HG03439 (cell line): ENCODE measurements around the gene PITPNC1.
"Not testable (repeated sequence)": the region's sequence is repeated elsewhere in the genome, so short reads cannot be mapped to it uniquely, and the experiment has no call there.

Experiments
- ATAC-seq: cut with Tn5 transposase; IDR thresholded peaks from one replicate; pipeline ENCODE4 v1.9.1; 2021; ENCODE audit warnings: mild to moderate bottlenecking, moderate library complexity; ENCODE audit not compliant: unreplicated experiment

Gene PITPNC1

DNA sequence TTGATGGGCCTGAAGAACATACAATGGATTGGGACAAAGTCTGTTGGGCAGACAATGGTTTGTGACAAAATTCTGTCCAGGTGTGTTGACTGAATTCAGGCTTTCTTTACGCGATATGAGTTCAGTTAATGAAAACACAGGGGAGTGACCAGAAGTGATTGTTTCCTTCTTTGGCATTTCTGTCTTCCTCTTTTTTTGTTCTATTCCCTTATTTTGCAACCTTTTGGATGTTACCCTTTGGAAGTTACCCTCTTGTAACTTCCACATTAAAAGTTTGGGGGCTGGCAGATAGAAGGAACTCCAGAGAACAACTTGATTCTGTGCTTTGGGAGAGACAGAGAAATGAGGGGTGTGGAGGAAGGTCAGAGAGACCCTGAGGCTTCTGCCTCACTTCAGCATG, 126.7 kb downstream of the PITPNC1 start:
- ATAC-seq = no peak

DNA sequence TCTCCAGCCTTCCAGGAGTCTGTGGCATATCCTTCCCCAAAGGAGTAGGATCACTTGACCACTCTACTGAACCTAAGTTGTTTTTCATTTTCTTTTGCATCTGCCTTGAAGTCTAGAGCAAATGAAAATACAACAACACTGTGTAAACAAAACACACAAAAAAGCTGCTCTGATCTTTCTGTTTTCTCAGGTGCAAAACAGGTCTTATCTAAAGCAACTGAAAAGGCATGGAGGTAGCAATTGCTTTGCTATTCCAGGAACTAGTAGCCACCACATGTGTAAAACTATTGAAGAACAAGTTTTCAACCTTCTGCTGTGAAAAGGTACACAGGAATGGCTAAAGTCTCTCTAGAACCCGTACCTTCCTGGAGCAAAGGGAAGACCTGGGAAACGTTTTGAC, 127.1 kb downstream of the PITPNC1 start:
- ATAC-seq = no peak

DNA sequence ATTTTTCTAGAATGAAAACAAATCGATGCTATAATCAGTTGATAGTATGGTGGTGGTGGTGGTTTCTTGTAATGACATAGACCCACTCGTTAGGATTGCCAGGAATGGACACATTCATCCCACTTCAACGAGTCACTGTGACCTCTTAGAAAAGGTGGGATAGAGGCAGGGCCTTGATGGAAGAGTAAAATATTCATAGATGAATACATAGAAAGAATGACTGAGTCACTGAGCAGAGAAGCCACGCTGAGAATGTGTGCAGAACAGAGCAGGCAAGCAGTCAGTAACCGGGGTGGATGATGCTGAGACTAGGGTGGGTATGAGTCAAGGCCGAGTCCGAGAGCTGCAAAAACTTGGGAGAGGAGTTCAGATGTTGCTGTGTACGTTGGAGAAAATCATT, 129.9 kb downstream of the PITPNC1 start:
- ATAC-seq = no peak

DNA sequence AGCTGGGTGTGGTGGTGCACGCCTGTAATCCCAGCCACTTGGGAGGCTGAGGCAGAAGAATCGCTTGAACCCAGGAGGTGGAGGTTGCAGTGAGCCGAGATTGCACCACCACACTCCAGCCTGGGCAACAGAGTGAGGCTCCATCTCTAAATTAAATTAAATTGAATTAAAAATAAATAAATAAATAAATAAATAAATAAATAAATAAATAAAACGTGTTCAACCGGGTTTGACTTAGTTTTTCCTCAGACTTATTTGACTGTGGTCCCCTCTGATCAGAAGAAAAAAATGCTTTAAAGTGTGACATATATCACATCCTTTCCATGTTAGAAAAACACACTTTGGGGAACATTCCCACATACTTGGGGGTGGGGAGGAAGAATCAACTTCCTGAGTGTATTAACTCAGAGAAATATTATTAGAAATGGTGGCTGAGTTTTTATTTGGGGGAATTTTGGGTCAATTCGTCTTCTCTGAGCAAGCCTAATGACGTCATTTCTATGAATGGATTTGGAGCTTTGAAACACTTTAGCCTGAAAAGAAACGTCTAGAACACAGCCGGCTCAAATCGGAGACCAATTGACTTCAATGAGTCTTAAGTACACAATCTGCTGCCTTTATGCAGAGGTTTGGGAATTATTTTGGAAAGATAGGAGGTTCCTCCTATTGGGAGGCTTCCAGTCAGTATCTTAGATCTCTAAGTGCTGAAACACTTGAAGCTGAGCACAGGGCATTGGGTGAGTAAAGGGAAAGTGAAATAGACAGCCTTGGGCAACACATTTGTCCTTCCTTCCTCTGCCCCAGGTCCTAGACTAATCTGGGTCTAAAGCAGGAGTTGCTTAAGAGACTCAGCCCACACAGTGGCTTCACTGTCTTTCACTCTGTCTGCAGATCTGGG, 132.6 kb downstream of the PITPNC1 start:
- ATAC-seq = no peak

DNA sequence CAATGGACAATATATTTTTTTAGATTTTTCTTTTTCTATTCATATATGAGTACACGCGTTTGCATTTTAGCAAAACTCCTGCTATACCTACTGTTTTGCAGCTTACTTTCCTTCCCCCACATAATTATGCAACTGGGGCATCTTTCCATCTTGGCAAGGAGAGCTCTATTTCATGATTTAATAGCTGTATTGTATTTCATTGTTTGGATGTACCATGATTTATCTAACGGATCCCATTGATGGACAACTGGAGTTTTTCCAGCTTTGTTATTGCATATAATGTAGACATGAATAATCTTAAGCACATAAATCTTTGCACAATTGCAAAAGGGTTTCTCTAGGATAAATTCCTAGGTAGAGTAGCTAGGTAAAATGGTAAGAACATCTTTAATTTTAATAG, 133.9 kb downstream of the PITPNC1 start:
- no peak for ATAC-seq

DNA sequence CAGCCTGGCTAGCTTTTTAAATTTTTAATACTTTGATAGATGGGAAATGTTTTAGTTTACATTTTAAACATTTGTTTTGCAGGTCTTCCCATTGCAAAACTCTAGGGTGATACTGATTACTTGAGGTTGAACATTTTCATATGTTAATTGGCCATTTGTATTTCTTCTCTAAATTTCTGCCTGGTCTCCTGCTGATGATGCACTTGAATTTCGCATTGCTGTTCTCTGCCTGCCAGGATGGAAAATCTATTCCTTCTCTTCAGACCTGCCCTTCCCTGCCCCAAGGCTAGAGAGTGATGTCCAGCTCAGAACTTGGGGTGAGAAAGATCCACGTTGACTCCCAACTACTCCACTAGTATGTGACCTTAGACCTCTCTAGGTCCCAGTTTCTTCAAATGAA, 134.7 kb downstream of the PITPNC1 start:
- ATAC-seq = no peak

DNA sequence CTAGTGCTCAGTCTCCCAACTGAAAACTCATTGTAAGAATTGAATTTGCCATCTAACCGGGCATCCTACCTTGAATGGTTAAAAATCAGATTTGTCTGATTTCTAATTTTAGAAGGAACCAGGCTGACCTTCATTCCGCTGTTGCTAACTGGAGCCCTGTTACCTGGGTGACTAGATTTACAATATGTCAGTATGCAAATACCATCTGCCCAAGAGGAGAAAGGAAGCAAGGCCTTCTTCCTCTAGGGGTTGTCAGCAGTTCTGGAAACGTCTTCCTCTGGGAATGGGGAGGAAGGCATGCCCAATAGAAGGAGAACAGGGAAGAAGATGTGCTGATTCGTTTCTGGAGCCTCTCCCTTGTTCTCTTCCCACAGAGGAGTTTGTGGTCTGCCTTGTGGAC, 137.9 kb downstream of the PITPNC1 start:
- ATAC-seq = no peak

DNA sequence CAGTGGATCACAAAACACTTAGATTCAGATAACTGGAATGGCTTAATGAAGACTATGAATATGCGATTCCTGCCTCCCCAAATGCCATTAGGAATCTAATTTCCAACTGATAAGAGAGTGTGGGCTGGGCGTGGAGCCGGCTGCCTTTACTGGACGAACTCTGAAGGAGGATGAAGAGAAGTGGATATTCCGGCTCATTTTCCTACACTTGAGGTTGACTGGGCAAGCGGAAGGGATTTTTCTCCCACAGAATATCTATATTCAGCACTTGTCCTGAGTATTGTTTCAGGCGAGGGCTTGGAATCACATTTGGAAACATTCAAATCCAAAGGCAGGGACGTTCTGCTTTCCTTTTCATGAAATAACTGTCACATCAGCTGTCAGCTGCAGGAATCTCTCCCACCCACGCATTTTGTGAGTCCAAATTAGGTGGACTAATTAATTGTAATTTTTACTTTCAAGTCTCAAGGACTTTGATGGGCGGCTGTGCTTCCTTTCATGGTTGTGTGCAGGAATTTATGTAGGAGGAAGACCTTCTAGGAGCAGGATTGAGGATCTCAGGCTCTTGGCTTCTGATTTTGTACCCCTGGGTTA, 138.5 kb downstream of the PITPNC1 start:
- no peak for ATAC-seq

DNA sequence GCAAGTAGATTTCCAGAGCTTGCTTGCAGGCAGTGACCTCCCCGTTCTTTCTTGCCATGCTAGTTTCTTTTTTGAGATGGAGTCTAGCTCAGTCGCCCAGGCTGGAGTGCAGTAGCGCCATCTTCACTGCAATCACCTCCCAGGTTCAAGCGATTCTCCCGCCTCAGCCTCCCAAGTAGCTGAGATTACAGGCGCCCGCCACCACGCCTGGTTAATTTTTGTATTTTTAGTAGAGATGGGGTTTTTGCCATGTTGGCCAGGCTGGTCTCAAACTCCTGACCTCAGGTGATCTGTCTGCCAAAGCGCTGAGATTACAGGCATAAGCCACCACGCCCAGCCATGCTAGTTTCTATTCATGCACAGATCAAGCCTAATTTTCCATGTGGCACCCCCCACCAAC, 139.5 kb downstream of the PITPNC1 start:
- not testable (repeated sequence) for ATAC-seq

DNA sequence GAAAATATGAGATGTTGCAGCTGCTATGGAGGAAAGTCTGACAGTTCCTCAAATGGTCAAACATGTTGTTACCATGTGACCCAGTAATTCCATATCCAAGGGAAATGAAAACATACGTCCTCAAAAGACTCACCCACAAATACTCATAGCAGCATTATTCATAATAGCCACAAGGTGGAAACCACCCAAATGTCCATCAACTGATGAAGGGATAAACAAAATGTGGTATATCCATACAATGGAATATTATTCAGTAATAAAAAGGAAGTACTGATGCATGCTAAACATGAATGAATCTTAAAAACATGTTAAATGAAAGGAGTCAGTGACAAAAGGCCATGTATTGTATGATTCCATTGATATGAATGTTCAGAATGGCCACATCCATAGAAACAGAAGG, 140.2 kb downstream of the PITPNC1 start:
- ATAC-seq = no peak

DNA sequence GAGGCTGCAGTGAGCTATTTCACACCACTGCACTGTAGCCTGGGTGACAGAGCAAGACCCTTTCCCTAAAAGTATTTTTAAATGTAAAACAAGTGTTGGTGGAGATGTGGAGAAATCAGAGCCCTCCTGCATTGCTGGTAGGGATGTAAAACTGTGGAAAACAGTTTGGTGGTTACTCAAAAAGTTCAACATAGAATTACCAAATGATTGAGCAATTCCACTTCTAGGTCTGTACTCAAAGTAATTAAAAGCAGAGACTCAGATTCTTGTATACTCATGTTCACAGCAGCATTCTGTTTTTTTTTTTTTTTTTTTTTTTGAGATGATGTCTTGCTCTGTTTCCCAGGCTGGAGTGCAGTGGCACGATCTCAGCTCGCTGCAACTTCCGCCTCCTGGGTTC, 141.8 kb downstream of the PITPNC1 start:
- ATAC-seq = no peak

DNA sequence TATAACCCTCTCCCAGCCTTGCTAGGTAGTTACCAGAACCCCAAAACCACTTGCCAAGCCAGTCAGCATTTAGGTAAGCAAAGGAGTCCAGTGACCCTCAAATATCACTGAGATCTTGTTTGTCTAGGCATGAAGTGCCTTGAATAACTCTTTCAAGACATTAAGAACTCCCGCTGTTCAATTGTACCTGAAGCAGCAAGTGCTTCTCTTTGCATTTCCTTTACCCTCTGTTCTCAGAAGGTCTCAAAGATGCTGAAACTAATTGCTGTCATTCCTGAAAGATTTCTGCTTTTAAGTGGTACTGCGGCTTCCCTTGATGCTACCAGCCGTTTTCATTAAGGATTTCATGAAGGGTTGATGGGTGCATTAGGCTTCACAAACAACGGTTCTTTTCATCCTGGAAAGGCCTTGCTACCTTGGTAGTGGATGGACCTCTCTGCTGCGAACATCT, 142.7 kb downstream of the PITPNC1 start:
- ATAC-seq = no peak

DNA sequence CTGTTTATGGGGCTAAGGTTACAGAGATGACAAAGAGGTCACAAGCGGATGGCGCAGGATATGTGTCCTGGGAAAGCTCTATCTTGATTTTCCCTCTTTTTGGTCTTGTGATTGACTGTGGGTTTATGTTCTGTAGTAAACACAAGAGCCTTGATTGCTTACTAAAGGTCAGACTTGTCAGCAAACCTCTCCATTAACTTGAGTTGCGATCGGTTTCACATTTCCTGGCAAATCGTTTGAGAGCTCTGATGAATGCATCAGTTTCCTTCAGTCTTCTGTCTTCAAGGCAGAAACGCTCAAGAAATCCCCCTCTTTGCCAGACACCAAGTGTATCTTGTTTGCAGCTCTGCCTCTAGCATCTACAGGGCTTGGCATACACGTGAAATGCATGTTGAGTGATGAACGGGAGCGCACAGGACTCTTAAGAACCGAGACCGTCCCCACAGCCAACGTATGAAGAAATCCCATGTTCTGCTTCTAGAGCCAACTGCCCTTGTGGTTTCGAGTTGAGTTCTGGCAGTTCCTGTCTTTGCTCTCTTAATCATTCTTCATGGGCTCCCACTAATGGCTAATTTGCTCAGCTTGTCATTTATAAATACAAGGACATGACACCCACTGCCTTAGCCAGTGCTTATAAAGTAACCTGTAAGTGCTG, 143.3 kb downstream of the PITPNC1 start:
- ATAC-seq = no peak

DNA sequence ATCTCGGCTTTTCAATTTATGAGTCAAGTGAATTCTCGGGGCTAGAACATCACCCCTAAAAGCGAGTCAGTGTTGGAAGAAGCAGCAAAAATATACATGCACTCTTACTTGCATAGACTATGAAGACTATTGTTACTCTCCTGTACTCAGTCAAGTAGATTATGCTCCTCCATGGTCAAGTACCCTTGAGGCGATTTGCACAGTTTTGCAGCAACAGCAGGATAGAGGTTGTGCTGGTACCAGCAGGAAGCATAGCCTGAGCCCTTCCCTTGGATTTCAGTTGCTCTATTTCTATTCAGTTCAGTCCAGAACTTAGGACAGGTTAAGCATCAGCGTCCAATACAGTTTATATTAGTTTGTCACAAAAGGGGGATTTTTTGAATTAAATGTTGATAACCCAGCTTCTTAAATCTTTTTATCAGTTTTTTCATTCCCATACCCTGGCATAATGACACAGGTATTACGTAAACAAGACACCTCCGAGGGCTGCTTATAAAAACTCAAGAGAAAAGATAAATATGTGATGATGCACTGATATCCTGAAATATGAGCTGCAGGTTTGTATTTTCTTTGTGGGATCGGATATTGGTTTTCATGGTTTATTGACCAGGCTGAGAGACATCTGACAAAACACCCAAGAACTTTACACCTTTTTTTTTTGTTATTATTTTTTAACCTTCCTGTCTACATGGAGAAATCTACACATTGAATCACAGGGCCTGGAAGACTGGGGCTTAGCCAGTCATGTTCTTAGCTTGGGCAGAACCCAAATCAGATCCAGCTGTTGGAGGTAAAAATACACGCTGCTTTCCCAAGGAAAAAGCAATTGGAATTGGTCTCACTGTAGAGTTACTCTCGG, 144.1 kb downstream of the PITPNC1 start:
- no peak for ATAC-seq

DNA sequence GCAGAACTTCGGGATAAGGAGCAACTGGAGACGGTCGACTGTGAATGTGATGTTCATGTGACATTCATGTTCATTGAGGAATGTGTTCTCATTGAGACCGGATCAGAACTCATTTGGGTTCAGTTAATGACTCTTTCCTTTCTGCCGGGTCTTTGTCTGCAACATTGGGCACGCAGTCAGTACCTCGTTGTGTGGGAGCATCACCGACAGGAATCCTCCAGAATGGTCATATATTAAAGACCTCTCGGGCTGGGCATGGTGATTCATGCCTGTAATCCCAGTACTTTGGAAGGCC, 144.6 kb downstream of the PITPNC1 start:
- ATAC-seq = no peak

DNA sequence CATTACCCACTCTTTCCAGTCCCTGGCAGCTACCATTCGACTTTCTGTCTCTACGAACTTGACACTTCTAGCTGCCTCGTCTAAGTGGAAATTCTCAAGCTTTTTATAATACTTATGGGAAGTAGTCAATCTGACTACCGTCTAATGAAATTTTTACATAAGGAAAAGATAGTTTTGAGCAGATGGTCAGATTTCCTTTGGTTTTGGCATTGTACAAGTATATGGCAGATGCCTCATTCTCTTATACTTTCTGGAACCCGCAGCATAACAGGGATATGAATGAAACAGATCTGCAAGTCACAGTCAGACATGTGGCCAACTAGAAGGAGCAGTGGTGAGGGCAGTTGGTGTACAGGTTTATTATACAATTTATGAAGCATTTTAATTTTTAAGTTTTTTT, 146.0 kb downstream of the PITPNC1 start:
- ATAC-seq = no peak

DNA sequence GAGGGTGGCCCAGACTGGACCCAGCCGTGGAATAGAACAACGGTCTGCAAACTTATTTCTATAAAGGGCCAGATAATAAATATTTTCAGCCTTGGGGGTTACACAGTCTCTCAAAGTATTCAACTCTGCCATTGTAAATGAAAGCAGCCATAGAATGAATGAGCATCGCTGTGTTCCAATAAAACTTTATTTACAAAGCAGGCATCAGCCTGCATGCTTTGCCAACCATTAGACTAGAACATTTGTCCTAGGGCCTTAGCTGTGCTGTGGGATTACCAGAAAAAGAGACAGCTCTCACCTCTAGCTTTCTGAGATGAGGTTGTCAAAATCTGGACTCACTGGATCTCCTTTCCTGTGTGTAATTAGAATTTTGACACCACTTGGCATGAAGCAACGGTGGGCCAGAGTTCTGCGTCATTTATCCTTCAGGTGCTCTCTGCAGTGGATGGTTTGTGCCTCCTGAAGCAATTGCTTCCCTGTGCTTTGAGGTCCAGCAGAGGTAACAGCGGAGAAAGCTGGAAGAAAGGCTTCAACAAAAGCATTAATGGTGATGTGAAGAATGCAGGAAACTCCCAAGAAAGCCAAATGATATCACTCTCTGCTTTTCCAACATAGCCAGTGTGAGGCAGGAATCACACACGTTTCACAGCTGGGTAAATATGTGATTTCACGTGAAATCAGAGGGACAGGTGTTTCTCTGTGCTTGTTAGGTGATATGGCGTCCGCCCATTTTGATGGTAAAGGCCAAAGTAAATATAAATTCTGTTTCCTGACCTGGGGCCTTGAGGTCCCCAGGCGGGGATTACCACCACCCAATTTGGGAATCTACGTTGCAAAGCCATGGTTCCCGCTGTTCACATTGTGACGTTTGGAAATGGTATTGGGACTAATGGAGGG, 148.4 kb downstream of the PITPNC1 start:
- ATAC-seq = no peak

DNA sequence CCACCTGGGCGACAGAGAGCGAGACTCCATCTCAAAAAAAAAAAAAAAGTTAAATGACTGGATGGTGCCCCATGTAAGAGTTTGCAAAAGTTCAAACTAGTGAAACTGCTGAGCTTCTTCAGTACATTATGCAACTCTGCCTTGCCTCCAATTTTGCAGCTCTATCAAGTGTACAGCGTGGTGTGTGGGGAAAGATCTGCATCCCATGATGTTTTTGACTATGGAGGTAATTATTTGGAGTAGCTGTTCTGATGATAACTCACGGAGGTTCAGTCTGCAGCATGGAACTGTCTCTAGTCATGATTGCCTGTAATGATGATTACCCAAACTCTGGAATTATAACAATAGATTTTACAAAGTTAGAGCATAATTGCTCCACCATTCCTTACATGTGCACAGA, 149.6 kb downstream of the PITPNC1 start:
- no peak for ATAC-seq

DNA sequence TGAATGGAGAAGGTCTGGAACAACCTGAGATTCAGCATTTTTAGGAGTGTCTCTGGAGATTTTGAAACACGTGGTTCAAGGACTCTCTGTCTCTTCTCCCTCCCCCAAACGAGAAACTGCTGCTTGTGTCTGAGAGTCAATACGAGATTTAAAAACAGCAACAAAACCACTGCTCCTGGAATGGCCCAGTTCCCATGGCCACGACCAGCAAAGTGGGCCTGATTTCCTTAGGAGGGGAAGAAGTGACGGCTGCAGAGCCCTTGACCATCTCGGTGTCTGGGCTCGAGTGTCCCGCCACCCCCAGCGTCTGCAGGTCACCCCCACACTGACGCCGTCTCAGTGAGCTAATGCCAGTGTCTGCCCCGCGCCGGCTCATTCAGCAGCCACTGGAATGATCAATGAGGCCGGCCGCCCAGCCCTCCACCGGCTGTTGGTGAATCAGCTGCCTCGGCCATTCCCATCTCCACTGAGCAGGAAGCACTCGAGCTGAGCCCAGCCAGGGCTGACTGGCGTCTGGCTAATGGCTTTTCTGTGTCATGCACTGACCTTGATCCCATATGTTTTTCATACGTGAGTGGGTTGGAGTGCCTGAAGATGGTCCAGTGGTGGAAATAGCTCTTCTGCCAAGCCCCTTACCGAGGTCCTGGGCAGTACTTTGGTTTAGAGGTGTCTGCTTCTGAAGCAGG, 151.8 kb downstream of the PITPNC1 start:
- no peak for ATAC-seq

DNA sequence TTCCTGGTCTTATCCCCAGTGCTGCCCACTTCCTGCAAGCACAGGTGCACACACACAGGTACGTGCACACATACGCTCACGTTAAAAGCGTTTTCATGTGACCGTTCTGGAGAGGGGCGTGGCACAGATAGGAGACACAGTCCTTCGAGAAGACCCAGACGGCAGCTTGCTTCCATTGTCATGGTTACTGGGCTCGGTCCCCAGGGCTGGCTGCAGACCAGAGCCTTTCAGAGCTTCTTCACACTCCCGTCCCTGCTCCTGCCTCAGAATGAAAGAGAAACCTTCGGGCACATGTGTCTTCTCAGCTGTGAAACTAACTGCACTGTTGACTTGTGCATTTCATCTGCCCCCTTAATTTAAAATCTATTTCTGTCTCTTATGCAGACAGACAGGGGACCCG, 154.2 kb downstream of the PITPNC1 start:
- ATAC-seq = peak; percentile 77
